NB4 (cell line): ENCODE results near the gene AGBL4.

Source experiments
- POLR2A ChIP-seq: IDR thresholded peaks from 2 replicates; pipeline ENCODE4 v1.6.1; 2011; ENCODE audit warnings: mild to moderate bottlenecking; ENCODE audit not compliant: insufficient read length; ENCODE audit errors: extremely low read depth
- TF ChIP-seq, protein P1 (sequence below): IDR thresholded peaks from one replicate; pipeline ENCODE4 v1.5.1; 2012; ENCODE audit warnings: low read depth, low read length

DNA sequence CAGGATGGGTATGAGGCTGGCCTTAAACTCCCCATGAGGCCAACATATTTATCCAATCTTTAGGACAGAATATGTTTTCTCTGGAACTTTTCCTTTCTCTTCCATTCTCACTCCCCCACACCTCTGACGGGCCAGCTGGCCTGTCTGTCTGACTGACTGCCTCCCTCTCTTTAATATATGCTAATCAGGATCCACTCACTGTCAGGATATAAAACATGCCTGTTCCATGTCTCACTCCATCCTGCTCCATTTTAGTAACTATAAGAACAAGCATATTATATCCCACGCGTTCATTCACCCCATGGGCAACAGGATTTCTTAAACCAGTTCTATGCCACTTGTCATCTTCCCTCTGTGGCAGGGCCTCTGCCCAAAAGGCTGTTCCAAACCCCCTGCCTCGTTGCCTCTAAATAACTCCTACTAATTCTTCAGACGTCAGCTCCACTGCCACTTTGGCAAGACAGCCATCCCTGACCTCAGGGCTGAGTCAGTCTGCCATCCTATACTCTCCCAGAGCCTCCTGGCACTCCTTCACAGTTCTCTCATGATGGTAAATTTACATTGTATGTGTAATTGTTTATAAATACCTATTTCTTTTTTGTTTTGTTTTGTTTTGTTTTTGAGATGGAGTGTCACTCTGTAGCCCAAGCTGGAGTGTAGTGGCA is 1467.4 kb downstream of the AGBL4 start:
- no peak for TF ChIP-seq POLR2A
- TF ChIP-seq, protein P1, sequence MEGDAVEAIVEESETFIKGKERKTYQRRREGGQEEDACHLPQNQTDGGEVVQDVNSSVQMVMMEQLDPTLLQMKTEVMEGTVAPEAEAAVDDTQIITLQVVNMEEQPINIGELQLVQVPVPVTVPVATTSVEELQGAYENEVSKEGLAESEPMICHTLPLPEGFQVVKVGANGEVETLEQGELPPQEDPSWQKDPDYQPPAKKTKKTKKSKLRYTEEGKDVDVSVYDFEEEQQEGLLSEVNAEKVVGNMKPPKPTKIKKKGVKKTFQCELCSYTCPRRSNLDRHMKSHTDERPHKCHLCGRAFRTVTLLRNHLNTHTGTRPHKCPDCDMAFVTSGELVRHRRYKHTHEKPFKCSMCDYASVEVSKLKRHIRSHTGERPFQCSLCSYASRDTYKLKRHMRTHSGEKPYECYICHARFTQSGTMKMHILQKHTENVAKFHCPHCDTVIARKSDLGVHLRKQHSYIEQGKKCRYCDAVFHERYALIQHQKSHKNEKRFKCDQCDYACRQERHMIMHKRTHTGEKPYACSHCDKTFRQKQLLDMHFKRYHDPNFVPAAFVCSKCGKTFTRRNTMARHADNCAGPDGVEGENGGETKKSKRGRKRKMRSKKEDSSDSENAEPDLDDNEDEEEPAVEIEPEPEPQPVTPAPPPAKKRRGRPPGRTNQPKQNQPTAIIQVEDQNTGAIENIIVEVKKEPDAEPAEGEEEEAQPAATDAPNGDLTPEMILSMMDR = no peak
